Ecto neural progenitor cell (in vitro differentiated cells): ENCODE data around the gene CLCNKA.
"Not testable (repeated sequence)": the region's sequence is repeated elsewhere in the genome, so short reads cannot be mapped to it uniquely, and the experiment has no call there.

Source experiments
- DNase-seq: peaks from one replicate; pipeline ENCODE4 v3.0.0-alpha.2; 2018; ENCODE audit warnings: low spot score

Gene CLCNKA

DNA sequence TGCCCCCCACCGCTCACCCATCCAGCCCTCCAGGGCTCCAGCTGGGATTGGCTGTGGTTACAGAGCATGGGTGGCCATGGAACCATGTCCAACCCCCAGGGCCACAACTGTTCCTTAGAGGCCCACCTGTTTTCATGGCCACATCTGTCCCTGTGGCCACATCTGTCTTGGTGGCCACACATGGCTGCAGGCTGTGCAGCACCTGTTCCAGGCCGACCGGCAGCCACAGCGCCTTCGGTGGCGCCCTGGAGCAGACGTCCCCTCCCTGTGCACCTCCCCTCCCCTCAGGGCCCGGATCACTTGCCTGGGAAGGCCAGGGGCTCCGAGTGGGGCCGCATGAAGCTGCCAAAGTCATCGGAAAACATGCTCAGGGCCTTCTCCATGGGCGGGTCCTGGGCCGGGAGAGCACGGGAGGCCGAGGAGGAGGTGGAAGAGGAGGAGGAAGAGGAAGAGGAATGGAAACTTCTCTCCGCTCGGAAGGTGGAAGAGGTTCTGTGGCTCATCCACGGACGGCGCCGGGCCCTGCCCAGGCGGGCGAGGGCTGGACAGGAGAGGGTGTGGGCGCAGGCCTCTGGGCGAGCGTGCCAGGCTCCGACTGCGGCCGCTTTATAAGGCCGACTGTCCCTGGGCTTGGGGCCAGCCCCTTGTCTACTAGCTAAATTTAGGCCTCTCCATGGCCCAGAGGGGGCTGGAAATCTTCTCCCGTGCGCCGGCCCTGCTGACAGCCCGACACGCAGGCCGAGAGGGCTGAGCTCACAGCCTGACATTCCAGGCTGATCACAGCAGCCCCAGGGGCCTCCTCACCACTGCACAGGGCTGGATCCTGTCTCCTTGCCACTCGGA lies 4.2 kb upstream of the CLCNKA start, which contains the start of gene HSPB7:
TSS of gene HSPB7 (minus strand) at position 583 of the 843 bp plus-strand sequence. CDS start at position 503, 80 bp downstream.
- peak; percentile 75 for DNase-seq

DNA sequence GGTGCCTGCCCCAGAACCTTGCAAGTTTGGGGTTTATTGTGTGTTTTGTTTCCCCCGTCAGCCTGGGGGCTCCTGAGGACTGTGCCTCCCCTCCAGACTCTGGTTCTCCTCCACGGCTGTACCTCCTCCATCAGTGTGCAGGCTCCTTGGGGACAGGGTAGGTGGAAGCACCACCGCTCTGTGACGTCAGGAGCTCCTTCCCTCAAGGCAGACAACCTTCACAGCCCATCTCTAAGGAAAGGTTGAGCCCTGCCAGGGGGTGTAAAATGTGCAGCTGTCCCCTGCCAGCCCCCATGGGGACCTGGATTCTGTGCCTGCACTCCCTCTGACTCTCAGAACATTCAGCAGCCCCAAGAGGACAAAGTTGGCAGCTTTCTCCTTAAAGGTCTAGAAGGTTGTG lies 3.5 kb upstream of the CLCNKA start:
- no peak for DNase-seq

DNA sequence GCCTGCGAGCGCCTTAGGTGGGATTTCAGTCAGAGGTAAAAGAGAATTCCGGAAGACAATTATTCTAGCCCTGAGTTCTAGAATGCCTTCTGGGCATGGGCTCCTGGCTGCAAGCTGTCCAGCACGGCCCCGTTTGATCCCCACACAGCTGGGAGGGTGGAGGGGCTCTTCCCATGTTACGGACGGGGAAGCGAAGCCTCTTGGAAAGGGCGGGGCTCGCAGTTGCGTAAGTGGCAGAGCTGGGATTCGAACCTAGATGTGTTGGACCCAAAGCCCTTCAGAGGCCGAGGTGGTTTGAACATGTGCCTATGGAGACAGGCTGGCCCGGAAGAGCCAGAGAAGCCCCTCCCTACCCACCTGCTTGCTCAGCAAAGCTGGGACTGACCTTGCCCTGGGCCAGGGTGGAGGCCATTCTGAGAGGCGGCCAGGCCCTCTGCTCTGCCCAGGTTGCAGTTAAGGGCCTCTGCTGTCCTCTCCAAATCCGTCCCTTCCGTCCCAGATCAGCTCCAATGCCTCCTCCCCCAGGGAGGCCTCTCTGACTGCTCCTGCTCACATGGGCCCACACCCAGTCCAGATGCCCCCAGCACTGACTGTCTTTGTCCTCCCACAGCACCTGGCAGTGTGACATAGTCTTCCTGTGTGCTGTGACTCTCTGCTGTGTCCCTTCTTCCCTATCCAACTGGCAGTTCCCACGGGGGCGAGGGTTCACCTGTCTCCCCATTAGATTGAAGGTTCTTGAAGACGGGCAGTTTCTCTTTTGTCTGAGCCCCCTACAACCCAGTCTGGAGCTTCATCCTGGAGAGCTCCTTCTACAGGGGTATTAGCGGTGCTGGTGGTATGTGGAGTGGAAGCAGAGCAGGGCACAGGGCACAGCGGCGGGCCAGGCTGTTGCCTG lies 2.8 kb upstream of the CLCNKA start:
- no peak for DNase-seq

DNA sequence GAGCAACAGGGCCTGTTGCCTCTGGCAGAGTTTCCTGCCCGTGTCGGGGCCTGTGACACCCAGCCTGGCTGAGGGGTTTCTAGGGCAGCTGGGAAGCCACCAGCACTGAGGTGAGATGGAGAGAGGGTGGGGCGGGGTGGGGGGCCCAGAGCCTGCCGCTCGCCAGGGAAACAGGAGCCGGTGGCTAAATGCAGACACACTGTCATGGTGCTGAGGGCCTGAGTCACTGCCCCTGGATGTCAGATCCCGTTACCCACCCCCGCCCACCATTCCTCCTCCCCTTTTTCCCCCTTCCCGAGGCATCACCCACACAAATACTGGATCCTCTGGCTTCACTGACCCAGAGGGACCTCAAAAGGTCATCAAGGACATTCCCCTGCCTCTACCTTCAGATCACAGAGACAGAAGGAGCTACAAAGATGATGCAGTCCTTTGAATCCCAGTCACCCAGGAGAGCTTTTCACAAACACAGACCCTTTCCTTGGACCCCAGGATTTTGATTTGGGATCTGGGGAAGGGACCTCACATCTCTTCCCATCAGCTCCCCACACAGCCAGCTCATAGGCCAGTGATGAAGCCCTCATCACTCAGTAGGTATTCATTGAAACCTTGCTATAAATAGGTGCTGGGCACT lies 2.1 kb upstream of the CLCNKA start:
- no peak for DNase-seq

DNA sequence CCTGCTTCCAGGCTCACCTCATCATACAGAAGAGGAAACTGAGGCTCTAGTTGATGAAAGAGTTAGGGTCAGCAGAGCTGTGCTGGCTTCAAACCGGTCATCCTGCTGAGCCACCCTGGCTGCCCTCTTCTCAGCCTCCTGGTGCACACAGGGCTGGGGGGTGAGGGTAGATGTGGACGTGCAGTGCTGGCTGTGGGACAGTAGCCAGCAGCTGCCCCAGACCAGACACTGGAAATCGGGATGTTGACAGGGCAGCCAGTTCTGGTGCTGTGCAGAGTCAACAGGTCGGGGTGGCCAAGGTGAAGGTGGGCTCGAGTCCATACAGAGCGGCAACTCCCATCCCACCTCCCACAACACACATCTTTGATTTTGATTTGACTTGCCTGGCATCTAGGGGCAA lies 1.5 kb upstream of the CLCNKA start:
- no peak for DNase-seq

DNA sequence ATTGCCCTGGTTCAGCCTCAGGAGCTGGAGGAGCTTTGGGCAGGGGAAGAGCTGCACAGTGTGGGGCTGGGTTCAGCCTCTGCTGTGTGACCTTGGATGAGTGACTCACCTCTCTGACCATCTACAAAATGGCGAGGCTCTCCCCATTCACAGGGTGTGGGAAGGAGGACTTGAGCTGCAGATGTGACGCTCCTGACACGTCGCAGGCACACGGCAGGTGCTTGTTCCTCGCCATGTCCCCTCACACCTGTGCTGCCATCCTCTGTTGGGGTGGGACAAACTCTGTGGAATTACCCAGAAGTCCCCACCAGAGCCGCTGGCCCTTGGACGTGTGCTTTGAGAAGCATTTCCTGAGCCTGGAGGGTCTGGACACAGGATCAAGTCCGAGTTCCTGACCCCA lies 958 bp upstream of the CLCNKA start:
- DNase-seq, result not testable (repeated sequence)

DNA sequence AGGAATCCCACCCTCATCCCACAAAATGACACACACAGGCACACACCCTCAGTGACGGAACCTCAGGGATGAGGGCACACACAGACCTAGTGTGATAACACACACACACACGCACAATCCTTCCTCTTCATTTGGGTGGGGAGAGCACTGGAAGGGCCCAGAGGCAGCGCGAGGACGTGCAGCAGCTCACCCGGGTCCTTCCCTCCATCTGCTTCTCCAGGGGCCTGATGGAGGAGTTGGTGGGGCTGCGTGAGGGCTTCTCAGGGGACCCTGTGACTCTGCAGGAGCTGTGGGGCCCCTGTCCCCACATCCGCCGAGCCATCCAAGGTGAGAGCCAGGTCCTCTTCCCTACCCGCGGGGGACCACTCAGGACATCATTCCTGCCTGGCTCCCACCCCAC lies 557 bp downstream of the CLCNKA start:
- DNase-seq, result no peak

DNA sequence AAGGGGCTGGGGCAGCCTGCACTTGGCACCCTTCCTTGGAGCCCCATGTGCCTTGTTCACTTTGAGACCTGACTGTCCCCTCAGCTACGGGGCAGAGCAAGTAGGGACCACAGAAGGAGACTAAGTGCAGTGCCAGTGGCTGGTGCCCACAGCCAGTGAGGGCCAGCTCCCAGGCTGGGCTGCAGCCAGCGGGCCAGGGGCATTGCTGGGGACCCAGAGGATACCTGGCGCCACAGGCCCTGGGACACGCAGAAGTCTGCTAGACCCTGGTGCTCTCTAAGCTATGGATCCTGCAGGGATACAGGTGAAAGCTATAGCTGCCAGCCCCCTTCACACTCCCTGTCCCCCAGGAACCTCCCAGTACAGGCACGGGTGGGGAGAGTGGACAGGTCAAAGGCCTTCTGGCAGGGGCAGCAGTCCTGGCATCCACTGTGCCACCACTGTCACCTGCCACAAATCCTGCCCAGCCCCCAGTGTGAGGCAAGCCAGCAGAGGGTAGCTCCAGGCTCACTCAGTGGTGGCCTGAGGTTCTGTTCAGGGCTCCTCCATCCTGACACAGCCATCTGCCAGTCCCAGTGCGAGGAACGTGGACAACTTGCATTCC lies 1.3 kb downstream of the CLCNKA start:
- no peak for DNase-seq

DNA sequence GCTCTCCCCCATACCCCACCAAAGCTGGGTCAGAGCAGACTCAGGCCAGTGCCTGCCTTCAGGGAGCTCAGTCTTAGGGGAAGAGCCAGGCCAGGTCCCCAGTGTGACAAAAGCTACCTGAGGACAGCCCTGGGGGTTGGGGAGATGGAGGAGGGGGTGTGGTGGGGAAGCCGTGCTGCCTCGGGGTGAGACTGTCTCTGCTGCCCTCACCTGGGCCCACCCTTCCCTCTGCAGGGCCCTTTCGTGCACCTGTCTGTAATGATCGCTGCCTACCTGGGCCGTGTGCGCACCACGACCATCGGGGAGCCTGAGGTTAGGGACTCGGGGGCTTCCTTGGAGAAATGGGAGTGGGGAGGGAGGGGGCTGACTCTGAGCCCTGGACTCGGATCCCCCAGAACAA lies 4.5 kb downstream of the CLCNKA start:
- not testable (repeated sequence) for DNase-seq

DNA sequence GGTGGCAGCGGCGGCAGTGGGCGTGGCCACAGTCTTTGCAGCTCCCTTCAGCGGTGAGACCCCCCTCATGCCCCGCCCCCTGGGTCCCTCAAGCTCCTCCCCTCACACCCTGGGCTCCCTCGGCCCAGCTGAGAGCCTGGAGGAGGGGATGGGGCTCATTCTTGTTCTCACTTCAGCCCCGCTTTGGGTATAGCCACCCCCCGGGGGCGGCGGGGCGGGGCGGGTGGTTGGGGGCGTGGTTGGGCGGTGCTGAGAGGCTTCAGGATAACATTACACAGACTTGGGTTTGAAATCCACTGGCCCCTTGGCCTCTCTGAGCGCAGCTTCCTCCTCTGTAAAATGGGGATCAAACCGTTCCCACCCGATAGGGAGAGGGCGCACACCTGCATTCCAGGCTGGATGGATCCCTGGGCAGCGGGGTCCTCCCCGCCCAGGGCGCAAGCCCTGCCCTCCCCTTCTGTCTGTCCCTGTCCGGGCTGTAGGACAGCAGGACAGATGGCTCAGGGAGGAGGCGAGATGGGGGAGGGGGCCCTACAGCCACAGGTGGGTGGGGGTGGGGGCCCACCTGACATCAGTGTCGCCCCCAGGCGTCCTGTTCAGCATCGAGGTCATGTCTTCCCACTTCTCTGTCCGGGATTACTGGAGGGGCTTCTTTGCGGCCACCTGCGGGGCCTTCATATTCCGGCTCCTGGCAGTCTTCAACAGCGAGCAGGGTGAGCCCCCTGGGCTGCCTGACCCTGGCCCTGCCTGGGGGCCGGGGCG lies 5.1 kb downstream of the CLCNKA start:
- DNase-seq, result peak; percentile 94

DNA sequence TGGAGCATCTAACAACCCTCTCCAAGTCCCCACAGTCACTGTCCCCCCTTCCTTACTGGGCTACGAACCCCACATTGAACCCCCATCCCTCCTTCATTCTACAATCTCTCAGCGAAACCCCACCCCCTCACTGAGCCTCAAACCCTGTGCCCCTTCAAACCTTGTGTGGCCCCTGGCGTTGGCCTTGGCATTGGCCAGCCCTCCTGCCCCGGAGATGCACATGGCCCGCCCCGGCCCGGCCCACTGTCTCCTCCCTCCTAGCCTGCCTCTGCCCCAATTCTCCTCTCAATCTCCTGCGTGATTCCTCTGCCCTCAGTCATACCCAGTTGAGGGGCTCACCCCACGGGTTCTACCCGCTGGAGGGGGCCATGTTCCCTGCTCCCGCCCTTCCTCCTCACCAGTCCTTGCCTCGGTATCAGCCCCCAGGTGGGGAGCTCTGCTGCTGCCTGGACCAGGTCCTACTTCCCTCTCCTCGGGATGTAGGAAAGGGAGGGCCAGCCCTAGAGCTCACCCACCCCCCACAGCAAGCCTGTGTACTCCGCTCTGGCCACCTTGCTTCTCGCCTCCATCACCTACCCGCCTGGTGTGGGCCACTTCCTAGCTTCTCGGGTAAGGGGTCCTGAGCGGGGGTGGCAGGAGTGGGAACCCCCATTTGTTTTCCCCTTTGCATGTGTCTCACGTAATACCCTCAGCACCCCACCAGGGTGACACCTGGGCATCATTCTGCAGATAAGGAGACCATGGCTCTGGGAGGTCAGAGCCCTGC lies 6.6 kb downstream of the CLCNKA start:
- DNase-seq, result no peak

DNA sequence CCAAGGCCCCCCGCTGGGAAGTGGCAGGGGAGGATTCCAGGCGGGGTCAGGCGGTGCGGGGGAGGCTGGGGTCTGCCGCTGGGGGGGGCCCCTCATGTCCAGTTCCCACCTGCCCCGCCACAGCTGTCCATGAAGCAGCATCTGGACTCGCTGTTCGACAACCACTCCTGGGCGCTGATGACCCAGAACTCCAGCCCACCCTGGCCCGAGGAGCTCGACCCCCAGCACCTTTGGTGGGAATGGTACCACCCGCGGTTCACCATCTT lies 7.1 kb downstream of the CLCNKA start:
- DNase-seq, result not testable (repeated sequence)

DNA sequence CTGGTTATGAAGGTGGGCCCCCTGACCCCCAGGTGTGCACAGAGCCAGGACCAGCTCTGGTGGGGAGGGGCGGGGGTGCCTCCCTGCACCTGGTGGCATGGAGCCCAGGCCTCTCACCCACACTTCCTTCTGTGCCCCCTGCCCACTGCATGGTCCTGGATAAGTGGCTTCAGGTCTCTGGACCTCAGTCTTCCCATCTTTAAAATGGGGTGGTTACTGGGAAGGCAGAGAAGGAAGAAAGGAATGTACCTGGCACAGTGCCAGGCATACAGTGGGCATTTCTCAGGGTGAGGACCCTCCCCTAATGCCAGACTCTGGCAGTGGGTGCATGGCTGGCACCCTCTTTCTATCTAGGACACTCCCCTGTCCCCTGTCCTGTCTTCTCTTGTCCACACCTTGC lies 7.5 kb downstream of the CLCNKA start:
- DNase-seq, result no peak

DNA sequence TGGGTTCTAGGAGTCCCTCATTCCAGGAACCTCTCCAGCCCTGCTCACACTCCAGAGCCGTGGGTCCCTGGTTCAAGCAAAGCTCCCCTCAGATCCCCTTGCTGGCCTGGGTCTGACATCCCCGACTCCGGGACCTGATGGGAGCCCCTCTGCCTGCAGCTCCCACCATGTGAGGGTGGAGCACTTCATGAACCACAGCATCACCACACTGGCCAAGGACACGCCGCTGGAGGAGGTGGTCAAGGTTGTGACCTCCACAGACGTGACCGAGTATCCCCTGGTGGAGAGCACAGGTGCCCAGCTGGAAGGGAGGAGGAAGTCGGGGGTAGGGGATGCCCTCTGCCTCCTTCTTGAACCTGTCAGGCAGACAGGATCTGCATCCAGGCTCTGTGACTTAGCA lies 9.7 kb downstream of the CLCNKA start:
- DNase-seq, result no peak

DNA sequence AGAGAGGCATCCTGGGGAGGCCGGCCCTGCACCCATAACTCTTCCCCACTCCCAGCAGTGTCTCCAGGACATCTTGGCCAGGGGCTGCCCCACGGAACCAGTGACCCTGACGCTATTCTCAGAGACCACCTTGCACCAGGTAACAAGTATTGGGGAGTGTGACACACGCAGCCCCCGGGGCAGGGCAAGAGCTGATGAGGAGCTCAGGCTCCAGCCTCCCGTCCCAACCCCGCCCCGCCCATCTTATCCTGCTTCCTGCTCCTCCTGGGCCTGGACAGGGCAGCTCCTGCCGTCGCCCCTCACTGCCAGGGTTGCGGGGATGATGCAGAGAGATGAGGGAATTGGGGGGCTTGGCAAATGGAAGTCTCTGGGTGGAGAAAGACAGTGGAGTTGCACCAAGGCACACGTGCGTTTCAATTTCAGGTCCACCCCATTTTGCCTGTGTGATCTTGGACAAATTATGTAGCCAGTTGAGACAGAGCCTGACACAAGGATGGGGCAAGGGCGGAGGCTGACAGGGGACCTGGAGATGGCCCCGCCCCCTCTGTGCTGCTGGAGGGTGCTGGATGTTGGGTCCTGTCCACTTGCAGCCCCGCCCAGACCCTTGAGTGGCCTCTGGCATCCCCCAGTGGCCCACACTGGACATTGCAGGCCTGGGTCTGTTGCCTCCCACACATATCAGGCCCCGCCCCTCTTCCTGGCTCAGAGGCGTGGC lies 10.7 kb downstream of the CLCNKA start:
- DNase-seq, result peak; percentile 96

DNA sequence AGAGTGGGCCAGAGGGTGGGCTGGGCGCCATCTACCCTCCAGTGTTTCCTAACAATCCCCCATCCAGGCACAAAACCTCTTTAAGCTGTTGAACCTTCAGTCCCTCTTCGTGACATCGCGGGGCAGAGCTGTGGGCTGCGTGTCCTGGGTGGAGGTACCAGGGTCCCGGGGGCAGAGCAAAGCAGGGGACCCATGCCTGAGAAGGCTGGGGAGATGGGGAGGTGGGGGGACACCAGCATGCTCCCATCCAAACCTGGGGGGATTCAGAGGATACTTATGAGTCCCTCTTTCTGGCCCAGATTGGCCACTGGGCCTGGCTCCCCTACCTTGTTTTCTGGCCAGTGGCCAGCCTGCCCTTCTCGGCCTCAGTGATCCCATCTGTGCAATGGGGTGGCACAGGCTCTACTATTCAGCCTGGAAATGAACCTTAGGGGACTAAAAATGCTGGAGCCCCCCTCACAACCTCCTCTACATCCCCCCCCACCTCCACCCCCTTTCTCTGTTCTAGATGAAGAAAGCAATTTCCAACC lies 11.3 kb downstream of the CLCNKA start:
- DNase-seq, result not testable (repeated sequence)

DNA sequence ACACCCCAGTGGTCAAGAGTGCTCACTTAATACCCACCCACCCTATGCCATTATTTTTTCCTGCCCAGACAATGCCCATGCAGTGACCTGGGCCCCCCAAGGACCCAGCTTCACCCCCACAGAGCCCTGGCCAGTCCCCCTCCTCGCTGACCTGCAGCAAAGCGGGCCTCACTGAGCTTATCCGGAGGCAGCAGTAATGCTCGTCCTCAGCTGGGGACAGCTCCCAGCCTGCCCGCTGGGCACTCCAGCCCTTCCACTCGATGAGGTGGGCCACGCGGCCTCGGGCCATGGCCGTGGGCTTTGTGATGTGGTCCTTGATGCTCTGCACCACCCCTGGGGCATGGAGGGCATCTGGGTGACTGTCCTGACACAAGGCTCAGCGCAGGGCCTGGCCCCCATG lies 14.6 kb downstream of the CLCNKA start:
- not testable (repeated sequence) for DNase-seq

DNA sequence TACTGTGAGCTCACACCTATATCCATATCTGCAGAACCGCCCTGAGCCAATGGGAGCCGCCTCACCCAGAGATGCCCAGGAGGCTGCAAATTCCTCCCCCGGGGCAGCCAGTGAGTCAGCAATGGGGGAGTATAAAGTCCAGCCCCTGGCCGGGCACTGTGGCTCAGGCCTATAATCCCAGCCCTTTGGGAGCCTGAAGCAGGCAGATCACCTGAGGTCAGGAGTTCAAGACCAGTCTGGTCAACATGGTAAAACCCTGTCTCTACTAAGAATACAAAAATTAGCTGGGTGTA lies 16.7 kb downstream of the CLCNKA start:
- no peak for DNase-seq

DNA sequence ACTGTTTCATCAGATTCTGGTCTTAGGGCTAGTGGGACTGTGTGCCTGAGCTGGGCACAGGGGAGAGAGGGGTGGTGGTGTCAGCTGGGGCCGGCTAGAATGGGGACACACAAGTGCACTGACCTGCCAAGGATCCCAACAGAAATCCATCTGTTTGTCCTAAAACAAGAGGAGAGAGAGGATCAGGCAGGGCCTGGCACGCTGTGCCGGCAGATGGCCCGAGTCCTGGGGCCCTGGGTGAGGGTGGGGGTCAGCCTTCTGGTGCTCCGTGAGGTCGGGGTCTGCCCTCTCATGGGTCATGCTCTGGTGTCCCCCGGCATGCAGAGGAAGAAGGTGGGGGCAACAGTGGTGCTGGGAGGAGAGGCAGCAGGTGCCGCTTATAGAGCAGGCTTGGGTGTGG lies 18.0 kb downstream of the CLCNKA start:
- DNase-seq, result not testable (repeated sequence)

DNA sequence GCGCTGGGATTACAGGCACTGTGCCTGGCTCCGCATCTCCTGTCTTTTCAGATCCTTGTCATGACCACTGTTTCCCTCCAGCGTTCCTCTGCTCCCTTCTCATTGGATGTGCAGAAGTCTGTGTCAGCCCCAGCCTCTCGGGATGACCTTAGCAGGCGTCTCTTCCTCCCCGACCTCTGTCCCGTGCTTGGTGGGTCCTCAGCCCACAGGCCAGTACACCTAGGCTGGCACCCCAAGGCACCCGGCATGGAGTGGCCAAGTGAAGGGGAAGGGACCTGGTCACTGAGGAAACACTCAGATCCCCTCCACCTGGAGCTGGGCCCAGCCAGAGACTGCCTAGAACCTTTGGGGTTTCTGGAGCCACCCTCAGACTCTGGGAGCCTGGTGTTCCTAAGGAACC lies 19.4 kb downstream of the CLCNKA start:
- no peak for DNase-seq
